HepG2 (cell line): Measurements from ENCODE around the gene OBSL1. TPM values are rescaled to one million over a fixed set of nuclear protein-coding genes. Genes with fewer than 3 reads are reported as not detected.

Experiments
- ATAC-seq: fragments of 200-7000 bp; cut with Tn5 transposase; 3 replicates; pipeline ENCODE4 v1.9.1; 2020; ENCODE audit warnings: mild to moderate bottlenecking, moderate library complexity
- BruUV-seq: library from RNA; stranded (reverse); fragments of 400-500 nt; replicated peaks from 2 replicates; lab custom pipeline; 2021; lab: Mats Ljungman, UMichigan
- CTCF ChIA-PET: fragments of 300-600 bp; formaldehyde crosslinking; extraction: SDS; loops from one replicate; lab custom pipeline; 2021; ENCODE audit warnings: low total read pairs, inconsistent platforms, low intra/inter-chr PET ratio; lab: Yijun Ruan, JAX
- POLR2A ChIA-PET: fragments of 350-600 bp; sonication (Branson Sonifier 250); formaldehyde crosslinking; loops from one replicate; lab custom pipeline; 2020; ENCODE audit warnings: antibody characterized with exemption, inconsistent platforms; lab: Yijun Ruan, JAX
- DNase-seq: peaks from one replicate; pipeline ENCODE4 v3.0.0-alpha.2; 2015; ENCODE audit warnings: low spot score
- FAIRE-seq: peaks from 3 replicates; lab custom pipeline; 2011; peaks lifted over from hg19 to GRCh38; lab: Jason Lieb, UNC
- H2AFZ ChIP-seq: one replicate; pipeline ENCODE4 v1.6.1; 2011; ENCODE audit warnings: low read length, inconsistent platforms
- H3K27ac ChIP-seq: fragments of 300-600 bp; 3 replicates; pipeline ENCODE4 v1.8.0; 2011; ENCODE audit warnings: mixed run types, mild to moderate bottlenecking, mixed read lengths, low read length, inconsistent platforms; ENCODE audit not compliant: insufficient read depth; ENCODE audit errors: extremely low read length
- H3K27me3 ChIP-seq, 2 experiments: fragments of 200-600 bp in 1 of 2; 2 replicates in 1 of 2; 3 replicates in 1 of 2; pipeline versions ENCODE4 v1.6.0 to v1.8.0; 2011; ENCODE audit warnings: low read length in 2 of 2, mild to moderate bottlenecking in 2 of 2, moderate library complexity in 2 of 2, inconsistent platforms in 1 of 2; ENCODE audit not compliant: insufficient read depth in 2 of 2, control insufficient read depth in 1 of 2
- H3K36me3 ChIP-seq, 2 experiments: fragments of 200-600 bp in 1 of 2; replicated peaks in 1 of 2; 2 replicates in 1 of 2; 3 replicates in 1 of 2; pipeline versions ENCODE4 v1.5.1 to v1.8.0; 2011; ENCODE audit warnings: low read length in 2 of 2, inconsistent platforms in 1 of 2; ENCODE audit not compliant: insufficient read depth in 2 of 2, control insufficient read depth in 1 of 2
- H3K4me1 ChIP-seq: 2 replicates; pipeline ENCODE4 v1.5.1; 2012; ENCODE audit warnings: low read length, inconsistent platforms; ENCODE audit not compliant: insufficient read depth
- H3K4me2 ChIP-seq: 2 replicates; pipeline ENCODE4 v1.6.0; 2011; ENCODE audit warnings: low read depth, low read length, inconsistent platforms
- H3K4me3 ChIP-seq, 3 experiments: fragments of 200-600 bp in 1 of 3; sonication (generic), shearing (Covaris generic) in 1 of 3; replicated peaks in 1 of 3; 2 replicates each; pipeline ENCODE4 v1.5.1; 2011 to 2016; ENCODE audit warnings: low read length in 3 of 3, inconsistent platforms in 2 of 3, low read depth in 2 of 3, mild to moderate bottlenecking in 2 of 3, control low read depth in 1 of 3, mixed read lengths in 1 of 3; ENCODE audit not compliant: insufficient read depth in 1 of 3
- H3K79me2 ChIP-seq: one replicate; pipeline ENCODE4 v1.6.1; 2011; ENCODE audit warnings: low read length, inconsistent platforms; ENCODE audit not compliant: insufficient read depth
- H3K9ac ChIP-seq: 2 replicates; pipeline ENCODE4 v1.6.0; 2011; ENCODE audit warnings: mild to moderate bottlenecking, low read depth, low read length, inconsistent platforms; ENCODE audit not compliant: insufficient read depth
- H3K9me3 ChIP-seq: 2 replicates; pipeline ENCODE4 v1.5.1; 2012; ENCODE audit warnings: mild to moderate bottlenecking, low read length
- H4K20me1 ChIP-seq: 2 replicates; pipeline ENCODE4 v1.6.0; 2011; ENCODE audit warnings: inconsistent platforms, mild to moderate bottlenecking, low read length, moderate library complexity; ENCODE audit not compliant: insufficient read depth
- KAT7 ChIP-seq: IDR thresholded peaks from 2 replicates; pipeline ENCODE4 v1.6.1; 2018; ENCODE audit warnings: borderline replicate concordance, missing compliant biosample characterization
- PRMT3 ChIP-seq: sonication (generic); formaldehyde crosslinking; IDR thresholded peaks from 2 replicates; pipeline ENCODE4 v1.8.1; 2022; ENCODE audit warnings: low read depth, mild to moderate bottlenecking, moderate library complexity, missing genetic modification reagents, borderline replicate concordance
- TEAD3 ChIP-seq: optimal IDR thresholded peaks from 2 replicates; pipeline ENCODE3; 2016; ENCODE audit warnings: borderline replicate concordance
- WGBS: methylation state at CpG from one replicate; pipeline ENCODE4 v1.1.6; 2017; ENCODE audit warnings: low lambda C conversion rate; 5-methylcytosine and 5-hydroxymethylcytosine counted together
- in situ Hi-C: cut with HindIII; loops from 2 replicates; pipeline ENCODE4 v1.10.0; 2017; ENCODE audit warnings: low pct_unique_long_range_greater_than_20kb; ENCODE audit not compliant: extremely low pct_ligation_motif_present
- intact Hi-C: fragments of 100-400 bp; cut with micrococcal nuclease; formaldehyde crosslinking; loops from one replicate; pipeline ENCODE4 v1.10.0; 2022; ENCODE audit not compliant: unreplicated experiment
- polyA plus RNA-seq, 8 experiments: library from polyadenylated mRNA; depleted of rRNA in 3 of 8; stranded (reverse) in 7 of 8; unstranded in 1 of 8; fragments of >200 nt; fragmentation: Illumina TruSeq in 4 of 8; extraction: Trizol in 4 of 8; gene quantifications; 2 replicates each; pipeline versions ENCODE4 v1.2.1 to v1.2.3, GENCODE V29; 2011 to 2016; ENCODE audit warnings: low read depth in 4 of 8, missing spikeins in 1 of 8, mixed read lengths in 1 of 8; ENCODE audit not compliant: insufficient read depth in 1 of 8
- total RNA-seq, 5 experiments: library from RNA; depleted of rRNA; stranded (reverse); fragments of >200 nt; fragmentation: Illumina TruSeq; extraction: Trizol; gene quantifications; 2 replicates each; pipeline ENCODE4 v1.2.3, GENCODE V29; 2016; ENCODE audit warnings: low read depth in 1 of 5
- TF ChIP-seq, protein P1 (sequence below): sonication (generic); formaldehyde crosslinking; IDR thresholded peaks from 2 replicates; pipeline ENCODE4 v1.5.0; 2020; ENCODE audit warnings: mild to moderate bottlenecking, missing genetic modification reagents, borderline replicate concordance
- TF ChIP-seq, protein P2 (sequence below): IDR thresholded peaks from 2 replicates; pipeline ENCODE4 v1.6.1; 2018; ENCODE audit warnings: missing genetic modification reagents, mild to moderate bottlenecking, missing compliant biosample characterization

The OBSL1 gene
- total and polyA plus RNA-seq, 2 of the 13 experiments (the other 11 are each of a cell fraction or from before 2014, with no cell fraction given) = 86.7 to 218 TPM

- in situ Hi-C loops (loop anchor here (5.0 kb wide), 2 partner anchors 38 to 128 kb away; no protein-coding TSS in a partner anchor), intact Hi-C loops (loop anchor here (1.0 to 10.0 kb wide), 6 partner anchors 35 to 236 kb away; no protein-coding TSS in a partner anchor)
- Histone ChIP-seq H3K4me1 (peaks cover 11% of the 10 kb centered on the region), H3K9ac (no peak overlapping the region), H3K4me2 (no peak overlapping the region), H3K9me3 (no peaks in the 10 kb centered on the region), H3K36me3 (no peaks in the 10 kb centered on the region), H3K79me2 (no peaks in the 10 kb centered on the region), H4K20me1 (no peaks in the 10 kb centered on the region), H3K4me3 (no peak overlapping the region), H3K27ac (no peak overlapping the region), H2AFZ (no peak overlapping the region), H3K27me3 (peaks cover 28 to 92% of the 10 kb centered on the region in 2 experiments; a peak in 4 of 5 replicates)
- WGBS = 13% methylated on average over 14 of the region's 21 CpGs
- FAIRE-seq = peak; percentile 56
- ATAC-seq = peak; percentile 89
- BruUV-seq = no TSS peak
- CTCF ChIA-PET = interaction anchor here (0.6 to 5.4 kb wide), 10 partner anchors 9 to 127 kb away, joined by 3 to 53 read pairs (median 10); a partner anchor contains a TSS
- POLR2A ChIA-PET = interaction anchor here (0.7 to 1.8 kb wide), 8 partner anchors 8 to 127 kb away, joined by 3 to 21 read pairs (median 4); partner anchors contain the start of genes GMPPA and OBSL1
- DNase-seq = peak; percentile 77
- TF ChIP-seq KAT7 (CRISPR knock-in tag) = no peak
- no peak for TF ChIP-seq PRMT3 (CRISPR knock-in tag)
- TF ChIP-seq, protein P1, sequence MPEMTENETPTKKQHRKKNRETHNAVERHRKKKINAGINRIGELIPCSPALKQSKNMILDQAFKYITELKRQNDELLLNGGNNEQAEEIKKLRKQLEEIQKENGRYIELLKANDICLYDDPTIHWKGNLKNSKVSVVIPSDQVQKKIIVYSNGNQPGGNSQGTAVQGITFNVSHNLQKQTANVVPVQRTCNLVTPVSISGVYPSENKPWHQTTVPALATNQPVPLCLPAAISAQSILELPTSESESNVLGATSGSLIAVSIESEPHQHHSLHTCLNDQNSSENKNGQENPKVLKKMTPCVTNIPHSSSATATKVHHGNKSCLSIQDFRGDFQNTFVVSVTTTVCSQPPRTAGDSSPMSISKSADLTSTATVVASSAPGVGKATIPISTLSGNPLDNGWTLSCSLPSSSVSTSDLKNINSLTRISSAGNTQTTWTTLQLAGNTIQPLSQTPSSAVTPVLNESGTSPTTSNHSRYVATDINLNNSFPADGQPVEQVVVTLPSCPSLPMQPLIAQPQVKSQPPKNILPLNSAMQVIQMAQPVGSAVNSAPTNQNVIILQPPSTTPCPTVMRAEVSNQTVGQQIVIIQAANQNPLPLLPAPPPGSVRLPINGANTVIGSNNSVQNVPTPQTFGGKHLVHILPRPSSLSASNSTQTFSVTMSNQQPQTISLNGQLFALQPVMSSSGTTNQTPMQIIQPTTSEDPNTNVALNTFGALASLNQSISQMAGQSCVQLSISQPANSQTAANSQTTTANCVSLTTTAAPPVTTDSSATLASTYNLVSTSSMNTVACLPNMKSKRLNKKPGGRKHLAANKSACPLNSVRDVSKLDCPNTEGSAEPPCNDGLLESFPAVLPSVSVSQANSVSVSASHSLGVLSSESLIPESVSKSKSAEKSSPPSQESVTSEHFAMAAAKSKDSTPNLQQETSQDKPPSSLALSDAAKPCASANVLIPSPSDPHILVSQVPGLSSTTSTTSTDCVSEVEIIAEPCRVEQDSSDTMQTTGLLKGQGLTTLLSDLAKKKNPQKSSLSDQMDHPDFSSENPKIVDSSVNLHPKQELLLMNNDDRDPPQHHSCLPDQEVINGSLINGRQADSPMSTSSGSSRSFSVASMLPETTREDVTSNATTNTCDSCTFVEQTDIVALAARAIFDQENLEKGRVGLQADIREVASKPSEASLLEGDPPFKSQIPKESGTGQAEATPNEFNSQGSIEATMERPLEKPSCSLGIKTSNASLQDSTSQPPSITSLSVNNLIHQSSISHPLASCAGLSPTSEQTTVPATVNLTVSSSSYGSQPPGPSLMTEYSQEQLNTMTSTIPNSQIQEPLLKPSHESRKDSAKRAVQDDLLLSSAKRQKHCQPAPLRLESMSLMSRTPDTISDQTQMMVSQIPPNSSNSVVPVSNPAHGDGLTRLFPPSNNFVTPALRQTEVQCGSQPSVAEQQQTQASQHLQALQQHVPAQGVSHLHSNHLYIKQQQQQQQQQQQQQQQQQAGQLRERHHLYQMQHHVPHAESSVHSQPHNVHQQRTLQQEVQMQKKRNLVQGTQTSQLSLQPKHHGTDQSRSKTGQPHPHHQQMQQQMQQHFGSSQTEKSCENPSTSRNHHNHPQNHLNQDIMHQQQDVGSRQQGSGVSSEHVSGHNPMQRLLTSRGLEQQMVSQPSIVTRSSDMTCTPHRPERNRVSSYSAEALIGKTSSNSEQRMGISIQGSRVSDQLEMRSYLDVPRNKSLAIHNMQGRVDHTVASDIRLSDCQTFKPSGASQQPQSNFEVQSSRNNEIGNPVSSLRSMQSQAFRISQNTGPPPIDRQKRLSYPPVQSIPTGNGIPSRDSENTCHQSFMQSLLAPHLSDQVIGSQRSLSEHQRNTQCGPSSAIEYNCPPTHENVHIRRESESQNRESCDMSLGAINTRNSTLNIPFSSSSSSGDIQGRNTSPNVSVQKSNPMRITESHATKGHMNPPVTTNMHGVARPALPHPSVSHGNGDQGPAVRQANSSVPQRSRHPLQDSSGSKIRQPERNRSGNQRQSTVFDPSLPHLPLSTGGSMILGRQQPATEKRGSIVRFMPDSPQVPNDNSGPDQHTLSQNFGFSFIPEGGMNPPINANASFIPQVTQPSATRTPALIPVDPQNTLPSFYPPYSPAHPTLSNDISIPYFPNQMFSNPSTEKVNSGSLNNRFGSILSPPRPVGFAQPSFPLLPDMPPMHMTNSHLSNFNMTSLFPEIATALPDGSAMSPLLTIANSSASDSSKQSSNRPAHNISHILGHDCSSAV (CRISPR knock-in tag) = no peak
- TF ChIP-seq, protein P2, sequence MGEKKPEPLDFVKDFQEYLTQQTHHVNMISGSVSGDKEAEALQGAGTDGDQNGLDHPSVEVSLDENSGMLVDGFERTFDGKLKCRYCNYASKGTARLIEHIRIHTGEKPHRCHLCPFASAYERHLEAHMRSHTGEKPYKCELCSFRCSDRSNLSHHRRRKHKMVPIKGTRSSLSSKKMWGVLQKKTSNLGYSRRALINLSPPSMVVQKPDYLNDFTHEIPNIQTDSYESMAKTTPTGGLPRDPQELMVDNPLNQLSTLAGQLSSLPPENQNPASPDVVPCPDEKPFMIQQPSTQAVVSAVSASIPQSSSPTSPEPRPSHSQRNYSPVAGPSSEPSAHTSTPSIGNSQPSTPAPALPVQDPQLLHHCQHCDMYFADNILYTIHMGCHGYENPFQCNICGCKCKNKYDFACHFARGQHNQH (CRISPR knock-in tag) = peak; percentile 57; the same call in 1 of the 2 replicates
- peak; percentile 8 for TF ChIP-seq TEAD3 (CRISPR knock-in tag)
Observed at GRCh38 chr2:219530048-219530963, 41.0 kb downstream of the OBSL1 start.
